NCI-H2029 (cell line): ENCODE data around the gene PFDN4.
"Not testable (repeated sequence)": the region's sequence is repeated elsewhere in the genome, so short reads cannot be mapped to it uniquely, and the experiment has no call there.

ENCODE experiments used
- DNase-seq: peaks from one replicate; lab custom pipeline; 2025; lab: John Stamatoyannopoulos, UW

PFDN4 gene

GRCh38 chr20:54224642-54225041 is 16.8 kb downstream of the PFDN4 start:
- DNase-seq, result not testable (repeated sequence)

GRCh38 chr20:54227241-54227640 is 19.4 kb downstream of the PFDN4 start:
- no peak for DNase-seq

GRCh38 chr20:54227751-54228150 is 19.9 kb downstream of the PFDN4 start:
- no peak for DNase-seq

- no peak for DNase-seq
Observed at GRCh38 chr20:54228841-54229240, 21.0 kb downstream of the PFDN4 start.

- DNase-seq, result no peak
Observed at GRCh38 chr20:54229566-54230160, 21.8 kb downstream of the PFDN4 start.

GRCh38 chr20:54231036-54231435 is 23.1 kb downstream of the PFDN4 start:
- DNase-seq, result no peak

GRCh38 chr20:54234991-54235390 is 27.1 kb downstream of the PFDN4 start:
- no peak for DNase-seq

- DNase-seq, result no peak
Observed at GRCh38 chr20:54237116-54237943, 29.4 kb downstream of the PFDN4 start.

- DNase-seq, result no peak
Observed at GRCh38 chr20:54244113-54244512, 36.2 kb downstream of the PFDN4 start.

GRCh38 chr20:54248705-54249104 is 40.8 kb downstream of the PFDN4 start:
- not testable (repeated sequence) for DNase-seq

- DNase-seq, result no peak
Observed at GRCh38 chr20:54250691-54251090, 42.8 kb downstream of the PFDN4 start.

GRCh38 chr20:54251096-54251495 is 43.2 kb downstream of the PFDN4 start:
- no peak for DNase-seq

- no peak for DNase-seq
Observed at GRCh38 chr20:54254596-54254995, 46.7 kb downstream of the PFDN4 start.

- no peak for DNase-seq
Observed at GRCh38 chr20:54255157-54255556, 47.3 kb downstream of the PFDN4 start.

GRCh38 chr20:54256202-54256601 is 48.3 kb downstream of the PFDN4 start:
- no peak for DNase-seq

GRCh38 chr20:54257071-54257816 is 49.4 kb downstream of the PFDN4 start:
- DNase-seq, result no peak

- no peak for DNase-seq
Observed at GRCh38 chr20:54260116-54260515, 52.2 kb downstream of the PFDN4 start.

GRCh38 chr20:54262671-54263070 is 54.8 kb downstream of the PFDN4 start:
- DNase-seq, result no peak

GRCh38 chr20:54263116-54263690 is 55.3 kb downstream of the PFDN4 start:
- no peak for DNase-seq

GRCh38 chr20:54265791-54266190 is 57.9 kb downstream of the PFDN4 start:
- DNase-seq, result not testable (repeated sequence)

- DNase-seq, result no peak
Observed at GRCh38 chr20:54266844-54267243, 59.0 kb downstream of the PFDN4 start.

- DNase-seq, result no peak
Observed at GRCh38 chr20:54267483-54268003, 59.7 kb downstream of the PFDN4 start.
